ENCODE measurements around the gene KCTD2. TPM values are rescaled to one million over a fixed set of nuclear protein-coding genes. Genes with fewer than 3 reads are reported as not detected.

The KCTD2 gene
- polyA plus RNA-seq, 1 of the 3 experiments (the other 2 are of a cell fraction) = 27.5 TPM

GRCh38 chr17:75003070-75003956 lies 43.7 kb upstream of the KCTD2 start:
- ChIA-PET POLR2A (interaction anchor here (5.3 kb wide), 1 partner anchor 14 kb away, joined by 23 read pairs; no protein-coding TSS in a partner anchor), CTCF (interaction anchor here (0.7 to 19.8 kb wide), 5 partner anchors 9 to 127 kb away, joined by 3 to 295 read pairs (median 3); partner anchors contain the start of gene MRPL58)
- TF ChIP-seq GATA2 (CRISPR knock-in tag; IDR thresholded peaks at IDR 0.05) = no peak
- no peak overlapping the region for H3K4me2 ChIP-seq
- 94% methylated on average over 63 of the region's 76 CpGs for WGBS (ENCODE audit: low lambda C conversion rate)
- peaks cover 24 to 32% of the 10 kb centered on the region in 2 experiments for H3K36me3 ChIP-seq (replicated peaks in 1 of 2; ENCODE audit: control insufficient read depth in 1 of 2, insufficient read depth in 2 of 2, low read length in 1 of 2)
- H3F3A ChIP-seq (replicated peaks; ENCODE audit: insufficient read depth) = no peaks in the 10 kb centered on the region
- no peaks in the 10 kb centered on the region for H3K9me2 ChIP-seq
- no peak overlapping the region for H2AFZ ChIP-seq (ENCODE audit: low read depth)
- no peaks in the 10 kb centered on the region for H4K20me1 ChIP-seq (ENCODE audit: insufficient read depth)
- H3K9ac ChIP-seq = no peak overlapping the region
- H3K4me3 ChIP-seq (ENCODE audit: low read depth in 2 of 2, low read length in 1 of 2) = no peak overlapping the region
- no peaks in the 10 kb centered on the region for H3K27me3 ChIP-seq (ENCODE audit: insufficient read depth)
- no peak overlapping the region for H3K27ac ChIP-seq (ENCODE audit: low read depth in 2 of 2, low read length in 1 of 2)
- no peaks in the 10 kb centered on the region for H3K4me1 ChIP-seq (ENCODE audit: control insufficient read depth in 1 of 2, insufficient read depth in 2 of 2, low read depth in 1 of 2, low read length in 1 of 2)
- peaks cover 1% of the 10 kb centered on the region; the same call in 1 of the 2 replicates for H3K79me2 ChIP-seq (ENCODE audit: insufficient read depth)
- no peaks in the 10 kb centered on the region for H3K9me3 ChIP-seq
- DNase-seq = no peak

- Histone ChIP-seq H4K20me1 (ENCODE audit: insufficient read depth) (no peaks in the 10 kb centered on the region), H3K9me3 (no peaks in the 10 kb centered on the region), H3K4me2 (no peak overlapping the region), H3K27me3 (ENCODE audit: insufficient read depth) (no peaks in the 10 kb centered on the region), H3K4me1 (ENCODE audit: control insufficient read depth in 1 of 2, insufficient read depth in 2 of 2, low read depth in 1 of 2, low read length in 1 of 2) (no peaks in the 10 kb centered on the region), H3F3A (replicated peaks; ENCODE audit: insufficient read depth) (no peaks in the 10 kb centered on the region), H3K9ac (no peak overlapping the region), H2AFZ (ENCODE audit: low read depth) (no peak overlapping the region), H3K4me3 (ENCODE audit: low read depth in 2 of 2, low read length in 1 of 2) (no peak overlapping the region), H3K27ac (ENCODE audit: low read depth in 2 of 2, low read length in 1 of 2) (no peak overlapping the region), H3K79me2 (ENCODE audit: insufficient read depth) (no peaks in the 10 kb centered on the region), H3K9me2 (no peaks in the 10 kb centered on the region), H3K36me3 (replicated peaks in 1 of 2; ENCODE audit: control insufficient read depth in 1 of 2, insufficient read depth in 2 of 2, low read length in 1 of 2) (peaks cover 24 to 32% of the 10 kb centered on the region in 2 experiments)
- WGBS (ENCODE audit: low lambda C conversion rate) = 93% methylated on average over 16 of the region's 19 CpGs
- TF ChIP-seq GABPA (IDR thresholded peaks at IDR 0.05; ENCODE audit: low read depth) (no peak), SMC3 (IDR thresholded peaks at IDR 0.05; ENCODE audit: low read depth, low read length) (no peak), TCF12 (IDR thresholded peaks at IDR 0.05) (no peak), MEF2A (IDR thresholded peaks at IDR 0.05; ENCODE audit: borderline replicate concordance, low read depth) (no peak), POLR2AphosphoS5 (IDR thresholded peaks at IDR 0.05; ENCODE audit: low read depth, low read length) (no peak), USF2 (IDR thresholded peaks at IDR 0.05; ENCODE audit: borderline replicate concordance, low read depth, low read length) (no peak), TAF1 (IDR thresholded peaks at IDR 0.05; ENCODE audit: borderline replicate concordance, low read depth, low read length) (no peak), EZH2phosphoT487 (IDR thresholded peaks at IDR 0.05; ENCODE audit: borderline replicate concordance, low read depth) (no peak)
- ChIA-PET POLR2A (interaction anchor here (5.3 kb wide), 1 partner anchor 14 kb away, joined by 23 read pairs; no protein-coding TSS in a partner anchor), CTCF (interaction anchor here (1.4 to 19.8 kb wide), 4 partner anchors 8 to 44 kb away, joined by 3 to 295 read pairs (median 16); partner anchors contain the start of gene MRPL58)
- DNase-seq = peak; percentile 17
Measured at GRCh38 chr17:75003957-75004355, 43.1 kb upstream of the KCTD2 start.
